GM12878 (cell line): ENCODE results near the gene SNX10.

Experiments used
- CTCF ChIP-seq, 3 experiments: IDR thresholded peaks in 2 of 3; conservative IDR thresholded peaks in 1 of 3; 2 replicates each; pipeline ENCODE4 v1.5.1; 2011; ENCODE audit warnings: low read depth in 3 of 3, low read length in 3 of 3, mild to moderate bottlenecking in 3 of 3, control low read depth in 2 of 3, moderate library complexity in 2 of 3, inconsistent platforms in 1 of 3, mixed read lengths in 1 of 3; ENCODE audit not compliant: control insufficient read depth in 2 of 3, insufficient read depth in 1 of 3; ENCODE audit errors: extremely low read depth in 1 of 3
- DPF2 ChIP-seq: fragments of 450-650 bp; IDR thresholded peaks from 2 replicates; pipeline ENCODE4 v1.6.1; 2017; ENCODE audit warnings: mild to moderate bottlenecking
- E2F4 ChIP-seq: IDR thresholded peaks from 2 replicates; pipeline ENCODE4 v1.6.1; 2012; ENCODE audit warnings: low read depth, low read length, improper control_type of control experiment
- POLR2A ChIP-seq: IDR thresholded peaks from 2 replicates; pipeline ENCODE4 v1.6.1; 2011; ENCODE audit warnings: low read depth, mild to moderate bottlenecking, low read length
- ZNF384 ChIP-seq: IDR thresholded peaks from 2 replicates; pipeline ENCODE4 v1.6.1; 2012; ENCODE audit warnings: low read depth, mild to moderate bottlenecking, low read length, improper control_type of control experiment, borderline replicate concordance

- TF ChIP-seq CTCF (IDR thresholded peaks at IDR 0.05 in 2 of 3, conservative IDR thresholded peaks at IDR 0.05 in 1 of 3; ENCODE audit: control insufficient read depth in 2 of 3, extremely low read depth in 1 of 3, insufficient read depth in 1 of 3, low read depth in 3 of 3, low read length in 3 of 3) (no peak), POLR2A (no peak), DPF2 (no peak), ZNF384 (no peak), E2F4 (no peak)
Measured at GRCh38 chr7:26331789-26332188, 40.1 kb downstream of the SNX10 start.
